DMS53 treated with DMSO at 0.1 percent for 48 hours (cell line): ENCODE results near the gene ARHGEF28.

Experiments used
- DNase-seq: peaks from one replicate; lab custom pipeline; 2025; ENCODE audit not compliant: unreplicated experiment; lab: John Stamatoyannopoulos, UW

ARHGEF28 gene

GRCh38 chr5:73986729-73987128 is 360.7 kb downstream of the ARHGEF28 start:
- DNase-seq: no peak

- DNase-seq: no peak
Measured at GRCh38 chr5:73987915-73988314, 361.9 kb downstream of the ARHGEF28 start.

GRCh38 chr5:73989956-73990355 is 364.0 kb downstream of the ARHGEF28 start:
- DNase-seq: no peak
